Cardiac muscle cell (in vitro differentiated cells and primary cell): Measurements from ENCODE around the gene PIEZO1. TPM values are rescaled to one million over a fixed set of nuclear protein-coding genes. Genes with fewer than 3 reads are reported as not detected.
"Not testable (repeated sequence)": the region's sequence is repeated elsewhere in the genome, so short reads cannot be mapped to it uniquely, and the experiment has no call there.

Source experiments
- DNase-seq, 2 donors: peaks; one replicate each; pipeline versions ENCODE4 v3.0.0 to v3.0.0-alpha.2; 2010 to 2017; ENCODE audit warnings: low read depth in 1 of 2, low spot score in 1 of 2
- H3K27ac ChIP-seq: fragments of 200-600 bp; sonication (generic); 2 replicates; pipeline ENCODE4 v1.5.1; 2016
- H3K27me3 ChIP-seq: fragments of 200-600 bp; sonication (generic); 2 replicates; pipeline ENCODE4 v1.6.0; 2016; ENCODE audit warnings: control low read depth
- H3K36me3 ChIP-seq: fragments of 200-600 bp; sonication (generic); 2 replicates; pipeline ENCODE4 v1.5.1; 2016; ENCODE audit warnings: control low read depth
- H3K4me1 ChIP-seq: fragments of 200-600 bp; sonication (generic); 2 replicates; pipeline ENCODE4 v1.8.1; 2017; ENCODE audit warnings: low read depth, mild to moderate bottlenecking, mixed run types
- H3K4me3 ChIP-seq: fragments of 200-600 bp; sonication (generic); 2 replicates; pipeline ENCODE4 v1.5.1; 2016; ENCODE audit warnings: mild to moderate bottlenecking
- H3K9me3 ChIP-seq: fragments of 200-600 bp; sonication (generic); 2 replicates; pipeline ENCODE4 v1.5.1; 2017; ENCODE audit warnings: low read depth, mild to moderate bottlenecking, control low read depth
- polyA plus RNA-seq: library from polyadenylated mRNA; unstranded; fragments of >200 nt; fragmentation: Nextera tagmentation; extraction: Ambion mirVana; gene quantifications from 2 replicates; pipeline ENCODE4 v1.2.1, GENCODE V29; 2016
- total RNA-seq: library from RNA; depleted of rRNA; stranded (reverse); fragments of >200 nt; gene quantifications from 2 replicates; pipeline ENCODE4 v1.2.3, GENCODE V29; 2016
- TF ChIP-seq, protein P1 (sequence below): IDR thresholded peaks from 2 replicates; pipeline ENCODE4 v1.5.1; 2012; ENCODE audit warnings: low read depth, mild to moderate bottlenecking, low read length

PIEZO1 gene
- total and polyA plus RNA-seq, 2 experiments from 2014 or later, result 32.7 to 121 TPM

DNA sequence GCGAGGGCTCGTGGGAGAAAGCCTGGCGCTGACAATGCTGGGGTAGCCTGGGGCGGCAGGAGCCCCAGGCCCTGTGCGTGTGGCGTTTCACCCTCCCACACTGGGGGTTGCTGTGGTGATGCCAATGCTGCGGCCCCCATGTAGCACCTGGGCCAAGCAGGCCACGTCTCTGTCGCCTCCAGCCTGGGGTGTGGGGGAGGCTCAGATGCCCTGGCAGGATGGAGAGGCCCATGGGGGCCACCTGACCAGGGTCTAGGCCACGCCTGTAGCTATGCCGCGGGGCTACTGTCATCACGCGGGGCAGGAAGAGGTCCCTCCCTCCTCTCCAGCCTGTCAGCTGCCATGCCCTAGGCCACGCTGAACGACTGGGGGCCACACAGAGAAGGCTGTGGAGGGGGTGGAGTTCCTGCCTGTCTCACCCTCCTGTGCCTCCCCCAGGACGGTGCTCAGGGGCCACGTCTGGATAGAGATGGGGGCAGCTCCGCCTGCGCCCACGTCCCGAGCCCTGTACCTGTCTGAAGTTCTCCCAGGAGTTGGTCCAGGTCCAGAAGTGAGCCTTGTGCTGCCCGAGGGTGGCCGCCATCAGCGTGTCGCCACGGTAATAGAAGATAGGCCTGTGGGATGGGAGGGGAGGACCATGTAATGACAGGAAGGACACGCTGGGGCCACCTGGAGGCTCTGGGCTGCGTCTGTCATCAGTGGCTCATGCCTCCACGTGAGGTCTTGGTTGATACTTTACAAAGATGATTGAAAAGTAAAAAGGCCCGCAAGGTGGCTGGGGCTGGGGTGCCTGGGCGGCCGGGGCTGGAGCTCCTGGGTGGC is 39.4 kb upstream of the PIEZO1 start:
- peak in 1 of 2 donors; percentile 38 for DNase-seq
- Histone ChIP-seq H3K9me3 (no peaks in the 10 kb centered on the region), H3K4me3 (no peak overlapping the region), H3K36me3 (no peaks in the 10 kb centered on the region), H3K27me3 (no peaks in the 10 kb centered on the region), H3K4me1 (no peaks in the 10 kb centered on the region), H3K27ac (no peak overlapping the region)
- TF ChIP-seq, protein P1, sequence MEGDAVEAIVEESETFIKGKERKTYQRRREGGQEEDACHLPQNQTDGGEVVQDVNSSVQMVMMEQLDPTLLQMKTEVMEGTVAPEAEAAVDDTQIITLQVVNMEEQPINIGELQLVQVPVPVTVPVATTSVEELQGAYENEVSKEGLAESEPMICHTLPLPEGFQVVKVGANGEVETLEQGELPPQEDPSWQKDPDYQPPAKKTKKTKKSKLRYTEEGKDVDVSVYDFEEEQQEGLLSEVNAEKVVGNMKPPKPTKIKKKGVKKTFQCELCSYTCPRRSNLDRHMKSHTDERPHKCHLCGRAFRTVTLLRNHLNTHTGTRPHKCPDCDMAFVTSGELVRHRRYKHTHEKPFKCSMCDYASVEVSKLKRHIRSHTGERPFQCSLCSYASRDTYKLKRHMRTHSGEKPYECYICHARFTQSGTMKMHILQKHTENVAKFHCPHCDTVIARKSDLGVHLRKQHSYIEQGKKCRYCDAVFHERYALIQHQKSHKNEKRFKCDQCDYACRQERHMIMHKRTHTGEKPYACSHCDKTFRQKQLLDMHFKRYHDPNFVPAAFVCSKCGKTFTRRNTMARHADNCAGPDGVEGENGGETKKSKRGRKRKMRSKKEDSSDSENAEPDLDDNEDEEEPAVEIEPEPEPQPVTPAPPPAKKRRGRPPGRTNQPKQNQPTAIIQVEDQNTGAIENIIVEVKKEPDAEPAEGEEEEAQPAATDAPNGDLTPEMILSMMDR, result no peak

DNA sequence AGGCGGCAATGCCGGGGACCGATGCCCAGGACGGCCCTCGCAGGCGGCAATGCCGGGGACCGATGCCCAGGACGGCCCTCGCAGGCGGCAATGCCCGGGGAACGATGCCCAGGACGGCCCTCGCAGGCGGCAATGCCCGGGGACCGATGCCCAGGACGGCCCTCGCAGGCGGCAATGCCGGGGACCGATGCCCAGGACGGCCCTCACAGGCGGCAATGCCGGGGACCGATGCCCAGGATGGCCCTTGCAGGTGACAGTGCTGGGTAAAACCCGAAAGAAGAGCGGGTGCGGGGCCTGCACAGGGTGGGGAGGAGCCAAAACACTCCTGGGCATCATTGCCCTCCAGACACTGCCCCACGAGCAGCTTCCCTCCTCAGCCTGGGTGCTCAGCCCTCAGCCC is 38.6 kb upstream of the PIEZO1 start:
- not testable (repeated sequence) for H3K27ac ChIP-seq, DNase-seq, H3K4me1 ChIP-seq, H3K9me3 ChIP-seq, H3K4me3 ChIP-seq, H3K36me3 ChIP-seq, H3K27me3 ChIP-seq

DNA sequence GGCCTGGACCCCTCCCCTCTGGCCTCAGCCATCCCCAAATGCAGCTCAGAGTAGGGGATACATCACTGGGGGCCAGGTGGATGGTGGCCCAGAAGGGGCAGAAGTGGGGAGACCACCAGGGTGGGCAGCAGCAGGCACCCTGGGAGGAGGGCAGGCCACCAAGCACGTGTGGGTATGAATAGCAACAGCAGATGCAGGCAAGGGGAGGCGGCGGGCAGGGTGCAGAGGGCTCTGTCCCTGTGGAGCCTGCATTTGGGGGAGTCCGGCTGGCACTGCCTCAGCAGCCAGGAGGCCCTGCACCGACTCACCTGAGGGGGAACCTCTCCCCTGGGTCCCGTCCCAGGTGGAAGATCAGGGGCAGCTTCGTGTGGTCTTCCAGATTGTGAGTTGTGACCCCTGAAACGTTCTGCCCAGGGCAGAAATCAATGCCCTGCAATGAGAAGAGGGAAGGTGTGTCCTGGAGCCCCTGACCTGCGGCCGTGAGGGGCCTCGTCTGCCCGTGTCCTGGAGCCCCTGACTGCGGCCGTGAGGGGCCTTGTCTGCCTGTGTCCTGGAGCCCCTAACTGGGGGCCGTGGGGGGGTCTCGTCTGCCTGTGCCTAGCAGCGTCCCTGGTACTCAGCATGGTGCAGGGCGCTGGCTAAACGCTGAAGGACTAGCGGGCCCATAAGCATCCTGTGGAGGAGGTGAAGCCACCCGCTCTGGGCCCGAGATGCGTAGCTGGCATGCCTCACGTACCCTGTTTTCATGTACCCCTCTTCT is 37.4 kb upstream of the PIEZO1 start:
- TF ChIP-seq, protein P1, result no peak
- Histone ChIP-seq H3K36me3 (no peaks in the 10 kb centered on the region), H3K4me1 (no peaks in the 10 kb centered on the region), H3K9me3 (no peaks in the 10 kb centered on the region), H3K4me3 (no peak overlapping the region), H3K27me3 (no peaks in the 10 kb centered on the region), H3K27ac (no peak overlapping the region)
- no peak for DNase-seq

DNA sequence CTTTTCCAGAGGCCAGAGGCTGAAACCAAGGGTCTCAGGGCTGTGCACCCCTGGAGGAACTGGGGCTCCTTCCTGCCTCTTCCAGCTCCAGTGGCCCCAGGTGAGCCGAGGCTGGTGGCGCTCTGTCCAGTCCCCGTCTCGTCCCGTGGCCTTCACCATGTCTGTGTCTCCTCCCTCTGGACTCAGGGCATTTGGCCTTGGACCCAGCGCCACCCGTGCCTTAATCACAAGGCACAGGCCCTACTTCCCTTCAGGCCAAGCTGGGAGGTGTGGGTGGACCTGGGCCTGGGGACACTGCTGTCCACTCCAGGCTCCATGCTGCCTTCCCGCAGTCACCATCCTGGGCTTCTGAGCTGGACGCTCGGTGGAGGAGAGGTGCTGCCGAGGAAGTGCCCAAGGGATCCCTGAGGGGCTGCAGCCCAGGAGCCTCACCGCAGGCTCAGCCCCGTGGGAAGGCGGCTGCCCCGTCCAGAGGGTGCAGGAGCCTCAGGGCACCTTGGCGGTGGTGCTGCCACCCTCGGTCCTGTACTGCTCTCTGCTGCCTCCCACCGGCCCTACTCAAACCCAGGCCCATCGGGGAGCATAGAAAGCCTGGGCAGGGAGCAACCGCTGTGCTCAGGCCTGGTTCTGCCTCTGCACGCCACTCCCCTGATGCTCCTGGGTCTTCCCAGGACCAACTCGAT is 36.3 kb upstream of the PIEZO1 start:
- Histone ChIP-seq H3K27me3 (no peaks in the 10 kb centered on the region), H3K36me3 (no peaks in the 10 kb centered on the region), H3K27ac (no peak overlapping the region), H3K4me3 (no peak overlapping the region), H3K4me1 (no peaks in the 10 kb centered on the region), H3K9me3 (no peaks in the 10 kb centered on the region)
- no peak for DNase-seq
- TF ChIP-seq, protein P1, result no peak

DNA sequence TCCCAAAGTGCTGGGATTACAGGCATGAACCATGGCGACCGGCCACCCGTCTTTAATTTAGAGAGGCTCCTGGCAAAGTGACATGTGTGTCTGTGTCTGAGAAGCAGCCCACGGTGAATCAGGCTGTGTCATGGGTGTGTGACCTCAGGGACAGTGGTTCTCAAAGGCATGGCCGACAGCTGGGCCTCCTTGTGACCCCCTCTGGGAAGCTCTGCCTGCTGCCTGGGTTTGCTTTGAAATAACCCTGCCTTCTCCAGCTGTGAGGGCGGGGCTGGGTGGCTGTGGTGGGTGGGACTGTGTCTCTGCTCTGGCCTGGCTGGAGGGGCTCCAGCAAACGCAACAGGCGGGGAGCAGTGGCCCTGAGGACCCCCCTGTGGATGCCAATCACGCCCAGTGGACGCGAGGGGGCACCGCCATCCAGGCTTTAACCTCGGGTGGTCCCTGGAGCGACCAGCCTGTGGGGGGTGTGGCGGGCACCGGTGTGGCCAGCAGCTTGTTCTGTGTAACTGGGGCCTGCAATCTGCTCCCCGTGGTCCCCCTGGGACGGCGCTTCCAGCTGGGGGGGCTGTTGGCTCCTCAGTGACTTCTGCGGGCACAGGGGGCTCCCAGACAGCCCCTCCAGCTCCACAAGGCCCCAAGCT is 35.5 kb upstream of the PIEZO1 start:
- H3K9me3 ChIP-seq, result no peaks in the 10 kb centered on the region
- no peak overlapping the region for H3K4me3 ChIP-seq
- H3K36me3 ChIP-seq, result no peaks in the 10 kb centered on the region
- H3K4me1 ChIP-seq, result no peaks in the 10 kb centered on the region
- TF ChIP-seq, protein P1, result no peak
- H3K27ac ChIP-seq, result no peak overlapping the region
- DNase-seq, result no peak
- H3K27me3 ChIP-seq, result no peaks in the 10 kb centered on the region
